GM21367 (cell line): Measurements from ENCODE around the gene F12.
"Not testable (repeated sequence)": the region's sequence is repeated elsewhere in the genome, so short reads cannot be mapped to it uniquely, and the experiment has no call there.

Experiments used
- ATAC-seq: cut with Tn5 transposase; IDR thresholded peaks from one replicate; pipeline ENCODE4 v1.9.1; 2021; ENCODE audit not compliant: unreplicated experiment

The F12 gene

DNA sequence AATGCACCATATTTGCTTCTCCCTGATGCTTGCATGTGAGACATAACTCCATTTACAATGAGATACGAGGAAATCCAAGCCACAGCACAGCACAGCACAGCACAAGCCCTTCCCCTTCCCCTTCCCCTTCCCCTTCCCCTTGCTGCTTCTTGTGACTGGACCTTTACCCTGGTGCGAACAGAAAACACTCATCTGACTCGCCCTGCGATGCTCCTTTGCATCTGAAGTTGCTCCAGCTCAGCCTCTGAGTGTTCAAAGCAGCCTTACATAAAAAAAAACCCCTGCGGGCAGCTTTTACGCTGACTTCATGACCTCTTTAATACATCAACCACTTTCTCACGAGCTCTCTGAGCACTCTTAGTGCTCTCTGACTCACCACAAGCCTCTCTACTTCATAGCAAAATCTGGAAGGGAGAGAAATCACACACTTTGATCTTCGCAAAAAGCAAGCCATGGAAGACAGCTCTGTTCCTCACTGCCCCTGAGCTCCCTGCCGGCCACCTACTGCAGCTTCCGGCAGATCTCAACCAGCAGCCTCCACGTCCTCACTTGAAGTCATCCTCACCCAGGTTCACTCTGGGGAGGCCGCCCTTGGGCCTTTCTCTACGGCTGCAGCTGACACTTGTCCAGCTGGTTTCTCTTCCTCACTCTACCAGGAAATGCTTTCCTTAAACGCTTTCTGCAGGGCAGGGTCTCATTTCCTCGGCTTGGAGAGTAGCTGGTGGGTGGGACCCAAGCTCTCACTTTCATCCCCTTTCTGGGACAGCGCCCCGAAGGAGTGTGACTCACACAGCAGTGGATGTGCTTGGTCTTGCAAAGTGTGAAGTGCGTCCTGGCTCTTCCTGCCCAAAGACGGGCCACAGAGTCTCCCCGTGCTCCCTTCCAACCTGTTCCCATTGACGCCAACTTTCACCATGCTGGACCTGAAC is 19.9 kb downstream of the F12 start:
- ATAC-seq, result peak; percentile 50

- no peak for ATAC-seq
Measured at GRCh38 chr5:177388521-177389052, 20.8 kb downstream of the F12 start.

GRCh38 chr5:177387405-177387804 is 22.0 kb downstream of the F12 start:
- ATAC-seq, result no peak

DNA sequence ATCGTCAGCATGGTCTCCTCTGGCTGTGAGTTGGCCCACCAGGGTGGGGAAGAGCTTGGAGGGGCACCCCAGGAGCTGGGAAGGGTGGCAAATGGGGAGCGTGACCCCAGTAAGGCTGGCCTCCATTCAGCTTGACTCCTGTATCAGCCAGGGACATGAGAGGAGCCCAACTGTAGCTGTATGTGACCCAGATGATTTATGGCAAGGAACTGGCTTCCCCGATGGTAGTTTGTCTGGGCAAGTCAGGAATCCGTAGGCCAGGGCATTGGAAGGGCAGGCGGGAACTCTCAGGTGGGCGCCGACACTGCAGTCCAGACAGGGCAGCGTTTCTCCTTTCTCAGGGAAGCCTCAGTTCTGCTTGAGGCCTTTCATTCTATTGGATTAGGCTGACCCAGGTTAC is 22.8 kb downstream of the F12 start:
- ATAC-seq, result no peak

DNA sequence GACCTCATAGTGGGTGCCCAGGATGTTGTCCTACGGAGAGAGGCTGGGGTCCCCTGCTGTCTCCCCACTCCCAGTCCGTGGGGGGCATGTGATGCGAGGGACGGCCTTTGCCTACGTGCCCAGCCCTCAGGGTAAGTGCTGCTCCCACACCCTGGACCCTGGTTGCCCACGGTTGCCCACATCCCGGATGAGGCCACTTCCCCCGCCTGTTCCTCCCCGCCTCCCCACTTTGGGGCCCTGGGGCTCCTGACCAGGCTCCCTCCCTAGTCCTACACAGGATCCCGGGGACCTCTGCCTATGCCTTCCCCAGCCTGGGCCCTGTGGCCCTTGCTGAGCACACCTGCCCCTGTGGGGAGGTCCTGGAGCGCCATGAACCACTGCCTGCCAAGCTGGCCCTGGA is 23.6 kb downstream of the F12 start:
- ATAC-seq, result no peak

- no peak for ATAC-seq
Measured at GRCh38 chr5:177384134-177384533, 25.2 kb downstream of the F12 start, which contains the start of gene SLC34A1. TSS of gene SLC34A1 (plus strand) at chr5:177384434. CDS start at chr5:177385742, 1,308 bp downstream.

DNA sequence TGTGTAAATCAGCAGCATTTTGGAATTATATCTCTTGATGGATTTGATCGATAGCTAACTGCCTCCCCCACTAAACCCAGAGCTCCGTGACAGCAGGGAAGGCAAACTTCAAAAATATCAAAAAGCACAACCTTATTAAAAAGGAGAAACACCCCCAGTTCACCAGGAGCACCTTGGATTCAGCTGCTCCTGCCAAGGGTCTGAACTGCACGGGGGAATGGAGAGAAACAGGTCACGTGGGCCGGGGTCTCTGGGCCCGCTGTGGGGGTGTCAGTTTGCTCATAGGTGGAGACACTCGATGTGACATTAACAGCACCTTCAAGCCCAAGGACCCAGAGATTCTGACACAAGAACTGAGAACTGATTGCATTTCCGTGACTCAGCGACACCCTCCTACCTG is 26.2 kb downstream of the F12 start:
- ATAC-seq, result no peak

- no peak for ATAC-seq
Measured at GRCh38 chr5:177382423-177383029, 26.8 kb downstream of the F12 start.

- no peak for ATAC-seq
Measured at GRCh38 chr5:177380805-177381126, 28.6 kb downstream of the F12 start.

DNA sequence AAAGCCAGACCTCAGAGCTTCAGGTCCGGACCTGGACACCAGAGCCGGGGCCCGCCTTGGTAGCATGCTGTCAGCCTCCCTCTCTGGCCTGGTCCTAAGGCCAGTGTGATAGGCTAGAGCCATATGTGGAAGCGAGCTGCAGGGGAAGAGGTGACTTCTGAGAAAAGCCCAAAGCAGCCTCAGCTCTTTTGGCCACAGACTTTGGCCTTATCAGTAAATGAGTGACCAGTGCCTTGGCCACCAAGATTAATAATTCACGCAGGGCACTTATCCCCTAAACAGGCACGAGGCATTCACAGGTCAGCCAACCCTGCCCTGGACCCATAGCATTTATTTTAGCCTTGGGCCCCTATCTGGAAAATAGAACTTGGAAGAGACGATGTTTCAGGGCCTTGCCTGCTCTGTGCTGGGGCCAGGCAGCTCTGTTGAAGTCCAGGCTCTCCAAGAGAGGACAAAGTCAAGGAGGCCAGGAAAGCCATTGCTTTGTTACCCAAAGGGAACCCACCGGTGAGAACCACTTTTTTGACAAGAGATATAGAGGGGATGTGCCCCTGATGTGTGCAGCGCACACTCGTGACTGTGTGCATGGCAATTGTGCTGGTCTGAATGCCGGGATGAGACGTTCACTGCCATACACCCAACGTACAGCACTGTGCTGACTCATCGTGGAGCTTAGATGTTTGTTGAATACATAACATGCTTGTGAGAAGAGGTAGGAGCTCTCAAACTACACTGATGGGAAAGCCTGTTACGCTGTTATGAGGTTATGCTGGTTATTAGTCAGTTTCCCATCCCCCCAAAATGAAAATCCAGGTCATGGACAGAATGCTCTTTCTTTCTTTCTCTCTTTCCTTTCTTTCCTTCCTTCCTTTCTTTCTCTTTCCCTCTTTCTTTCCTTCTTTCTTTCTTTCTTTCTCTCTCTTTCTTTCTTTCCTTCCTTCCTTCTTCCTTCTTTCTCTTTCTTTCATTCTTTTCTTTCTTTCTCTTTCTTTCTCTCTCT is 30.2 kb downstream of the F12 start:
- no peak for ATAC-seq

GRCh38 chr5:177377851-177378776 is 31.2 kb downstream of the F12 start:
- ATAC-seq, result no peak

- no peak for ATAC-seq
Measured at GRCh38 chr5:177376107-177376506, 33.3 kb downstream of the F12 start.

DNA sequence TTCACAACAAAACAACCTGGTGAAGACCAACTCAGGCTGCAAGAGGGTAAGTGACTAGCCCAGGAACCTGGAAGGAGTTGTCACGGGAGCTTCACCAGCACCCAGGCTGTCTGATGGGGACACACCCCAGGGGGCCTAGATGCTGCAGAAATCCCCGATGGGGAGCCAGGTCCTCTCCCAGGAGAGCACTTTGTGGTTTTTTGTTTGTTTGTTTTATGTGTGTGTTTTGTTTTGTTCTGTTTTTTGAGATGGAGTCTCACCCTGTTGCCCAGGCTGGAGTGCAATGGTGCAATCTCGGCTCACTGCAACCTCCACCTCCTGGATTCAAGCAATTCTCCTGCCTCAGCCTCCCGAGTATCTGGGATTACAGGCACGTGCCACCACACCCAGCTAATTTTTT is 33.8 kb downstream of the F12 start:
- not testable (repeated sequence) for ATAC-seq

GRCh38 chr5:177374211-177374610 is 35.2 kb downstream of the F12 start:
- ATAC-seq, result no peak

DNA sequence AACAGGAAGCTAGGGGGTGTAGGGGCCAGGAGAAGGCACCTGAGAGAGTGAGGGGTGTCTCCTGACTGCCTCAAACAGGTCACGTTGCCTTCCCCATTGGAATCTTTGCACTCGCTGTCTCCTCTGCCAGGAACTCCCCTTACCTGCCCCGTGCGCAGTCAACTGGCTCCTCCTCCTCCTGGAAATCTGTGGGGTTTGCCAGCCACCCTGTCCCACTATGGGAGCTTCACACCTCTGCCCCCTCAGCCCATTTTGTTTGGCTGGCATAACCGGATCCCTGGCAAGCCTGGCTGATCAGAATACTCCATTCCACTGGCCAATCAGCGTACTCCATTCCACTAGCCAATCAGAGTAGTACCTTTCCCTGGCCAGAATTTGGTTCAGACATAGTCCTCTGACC is 35.6 kb downstream of the F12 start:
- no peak for ATAC-seq

DNA sequence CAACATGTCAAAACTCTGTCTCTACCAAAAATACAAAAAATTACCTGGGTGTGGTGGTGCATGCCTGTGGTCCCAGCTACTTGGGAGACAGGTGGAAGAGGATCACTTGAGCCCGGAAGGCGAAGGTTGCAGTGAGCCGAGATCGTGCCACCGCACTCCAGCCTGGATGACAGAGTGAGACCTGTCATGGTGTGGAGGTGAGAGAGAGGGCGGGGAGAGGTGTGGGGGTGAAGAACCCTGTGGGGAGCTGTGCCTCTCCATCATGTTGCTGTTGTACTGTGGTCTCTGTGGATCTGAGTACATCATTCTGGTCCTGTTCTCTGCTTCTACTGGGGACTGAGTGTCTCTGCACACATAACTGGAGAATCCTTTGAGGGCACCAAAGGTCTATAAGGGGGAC is 36.5 kb downstream of the F12 start:
- ATAC-seq, result no peak

GRCh38 chr5:177372034-177372896 is 37.1 kb downstream of the F12 start:
- no peak for ATAC-seq

DNA sequence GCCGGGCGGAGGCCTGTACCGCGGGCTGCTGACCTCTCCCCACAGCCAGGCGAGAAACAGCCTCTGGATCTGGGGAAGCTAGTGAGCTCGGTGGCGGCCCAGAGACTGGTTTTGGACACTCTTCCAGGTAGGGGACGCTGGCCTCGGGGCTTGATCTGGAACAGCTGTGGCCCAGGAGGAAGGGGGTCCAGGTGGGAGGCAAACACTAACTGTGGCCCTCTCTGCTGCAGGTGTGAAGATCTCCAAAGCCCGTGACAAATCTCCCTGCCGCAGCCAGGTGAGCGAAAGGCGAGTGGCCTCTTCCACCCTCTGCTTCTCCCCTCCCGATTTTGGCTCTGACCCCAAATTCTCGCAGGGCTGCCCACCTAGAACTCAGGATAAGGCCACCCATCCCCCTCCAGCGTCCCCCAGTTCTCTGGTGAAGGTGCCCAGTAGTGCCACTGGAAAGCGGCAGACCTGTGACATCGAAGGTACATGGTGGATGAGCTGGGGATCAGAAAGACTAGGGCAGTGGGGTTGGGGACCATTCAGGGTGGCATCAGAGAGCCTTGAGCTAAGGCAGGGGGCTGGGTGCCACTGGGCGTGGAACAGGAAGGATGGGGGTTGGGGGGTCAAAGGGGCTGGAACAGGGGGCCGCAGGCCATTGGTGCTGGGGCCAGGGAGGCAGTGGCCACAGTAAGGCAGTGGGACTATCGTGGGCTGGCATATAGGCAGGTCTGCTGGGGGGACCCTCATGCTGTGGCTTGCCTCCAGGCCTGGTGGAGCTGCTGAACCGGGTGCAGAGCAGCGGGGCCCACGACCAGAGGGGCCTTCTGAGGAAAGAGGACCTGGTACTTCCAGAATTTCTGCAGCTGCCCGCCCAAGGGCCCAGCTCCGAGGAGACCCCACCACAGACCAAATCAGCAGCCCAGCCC is 38.0 kb downstream of the F12 start:
- no peak for ATAC-seq
